ENCODE measurements around the gene FOXO6.

The FOXO6 gene

GRCh38 chr1:41351262-41352151, 9.7 kb upstream of the FOXO6 start:
- DNase-seq (ENCODE audit: low spot score) = no peak

DNA sequence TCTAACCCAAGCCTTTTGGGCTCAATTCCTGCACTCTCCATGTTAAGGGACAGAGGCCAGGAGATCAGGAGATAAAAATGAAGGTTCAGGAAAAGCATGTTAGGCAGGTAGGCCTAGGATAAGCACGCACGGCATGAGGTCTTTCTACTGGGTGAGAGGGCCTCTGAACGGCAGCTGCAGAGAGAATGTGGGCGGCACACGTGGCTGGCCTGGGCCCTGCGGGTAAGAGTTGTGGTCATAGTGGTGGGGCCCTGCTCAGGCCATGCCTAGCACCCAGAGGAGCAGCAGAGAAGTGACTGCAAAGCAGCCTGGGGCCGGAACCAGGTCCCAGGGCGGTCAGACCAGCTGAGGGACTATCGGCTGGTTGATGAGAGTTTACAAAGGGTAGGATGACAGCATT, 7.5 kb upstream of the FOXO6 start:
- DNase-seq (ENCODE audit: low spot score) = no peak

- no peak for DNase-seq (ENCODE audit: low spot score)
These were observed 6.3 kb upstream of the FOXO6 start for GRCh38 chr1:41354956-41355355.

DNA sequence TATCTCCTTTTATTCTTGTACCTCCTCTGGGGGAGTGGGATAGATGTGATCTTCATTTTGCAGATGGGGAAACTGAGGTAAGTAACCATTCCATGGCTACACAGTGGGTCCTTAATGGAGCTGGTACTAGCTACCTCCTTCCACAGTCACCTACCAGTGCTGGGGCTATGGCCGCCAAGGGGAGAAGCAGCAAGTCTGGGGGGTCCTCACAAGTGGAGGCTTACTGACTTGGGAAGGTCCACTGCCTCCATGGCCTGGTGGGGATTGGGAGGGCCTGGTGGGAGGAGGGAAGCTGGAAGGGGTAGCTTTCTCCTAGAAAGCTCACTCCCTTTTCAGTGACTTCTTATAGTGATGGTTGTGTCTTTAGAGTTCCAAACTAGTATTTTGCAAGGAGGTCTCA, 5.9 kb upstream of the FOXO6 start:
- DNase-seq (ENCODE audit: low spot score) = no peak

DNA sequence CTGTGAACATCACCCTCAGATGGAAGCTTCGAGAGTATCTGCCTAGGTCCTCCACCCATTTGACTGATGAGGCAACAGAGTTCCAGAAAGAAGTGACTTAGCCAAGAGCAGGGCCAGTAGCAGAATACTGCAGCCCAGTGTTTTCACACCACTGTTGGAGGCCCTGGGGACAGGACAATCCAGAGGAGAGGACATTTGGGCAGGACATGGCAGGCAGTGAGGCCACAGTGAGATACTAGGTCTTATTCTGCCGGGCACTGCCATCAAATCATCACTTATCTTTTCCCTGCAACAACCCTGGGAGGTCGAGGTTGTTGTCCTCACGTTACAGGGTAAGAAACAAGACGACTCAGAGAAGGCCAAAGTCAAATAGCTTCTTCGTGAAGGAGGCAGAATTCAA, 5.5 kb upstream of the FOXO6 start:
- DNase-seq (ENCODE audit: low spot score) = no peak

- no peak for DNase-seq (ENCODE audit: low spot score)
These were observed 4.5 kb upstream of the FOXO6 start for GRCh38 chr1:41356752-41357151.

- DNase-seq (ENCODE audit: low spot score) = no peak
These were observed 3.7 kb upstream of the FOXO6 start for GRCh38 chr1:41357451-41358101.

DNA sequence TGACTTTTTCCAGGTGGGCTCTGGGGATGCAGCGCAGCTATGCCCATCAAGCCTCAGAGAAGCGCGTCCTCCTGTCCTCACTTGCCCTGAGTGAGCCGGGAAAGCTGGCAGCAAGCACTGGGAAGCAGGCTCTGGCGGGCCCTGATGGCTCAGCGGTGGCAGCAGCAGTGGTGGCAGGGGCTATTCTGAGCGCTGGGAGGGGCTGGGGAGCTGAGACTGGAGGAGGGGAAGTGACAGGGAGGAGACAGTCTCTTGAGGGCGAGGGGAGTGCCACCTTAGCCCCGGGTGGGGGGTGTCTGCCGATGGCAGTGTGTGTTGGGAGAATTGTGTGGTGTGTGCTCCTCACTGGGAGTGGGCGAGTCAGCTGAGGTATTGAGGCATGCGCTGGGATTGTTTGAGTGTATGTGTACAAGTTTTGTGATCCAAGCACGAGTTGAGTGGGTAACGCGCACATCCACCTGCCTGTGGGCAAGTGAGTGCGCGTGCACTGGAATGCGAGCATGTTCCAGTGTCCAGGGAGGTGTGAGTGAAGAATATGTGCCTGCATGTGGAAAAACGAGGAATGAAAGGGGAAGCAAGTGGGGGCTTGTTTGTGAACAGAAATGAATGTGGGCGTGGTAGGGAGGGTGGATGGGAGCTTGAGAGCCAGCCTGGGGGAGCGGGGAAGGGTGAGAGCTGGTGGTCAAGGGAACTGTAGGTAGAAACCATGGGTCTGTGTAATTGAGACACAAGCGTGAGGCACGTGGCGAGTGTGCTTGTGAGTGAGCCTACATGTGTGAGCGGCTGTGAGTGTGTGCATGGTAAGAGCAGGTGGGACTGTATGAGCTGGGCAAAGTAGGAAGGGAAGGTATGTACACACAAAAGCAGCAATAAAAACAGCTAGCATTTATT, 2.9 kb upstream of the FOXO6 start:
- DNase-seq (ENCODE audit: low spot score) = no peak

DNA sequence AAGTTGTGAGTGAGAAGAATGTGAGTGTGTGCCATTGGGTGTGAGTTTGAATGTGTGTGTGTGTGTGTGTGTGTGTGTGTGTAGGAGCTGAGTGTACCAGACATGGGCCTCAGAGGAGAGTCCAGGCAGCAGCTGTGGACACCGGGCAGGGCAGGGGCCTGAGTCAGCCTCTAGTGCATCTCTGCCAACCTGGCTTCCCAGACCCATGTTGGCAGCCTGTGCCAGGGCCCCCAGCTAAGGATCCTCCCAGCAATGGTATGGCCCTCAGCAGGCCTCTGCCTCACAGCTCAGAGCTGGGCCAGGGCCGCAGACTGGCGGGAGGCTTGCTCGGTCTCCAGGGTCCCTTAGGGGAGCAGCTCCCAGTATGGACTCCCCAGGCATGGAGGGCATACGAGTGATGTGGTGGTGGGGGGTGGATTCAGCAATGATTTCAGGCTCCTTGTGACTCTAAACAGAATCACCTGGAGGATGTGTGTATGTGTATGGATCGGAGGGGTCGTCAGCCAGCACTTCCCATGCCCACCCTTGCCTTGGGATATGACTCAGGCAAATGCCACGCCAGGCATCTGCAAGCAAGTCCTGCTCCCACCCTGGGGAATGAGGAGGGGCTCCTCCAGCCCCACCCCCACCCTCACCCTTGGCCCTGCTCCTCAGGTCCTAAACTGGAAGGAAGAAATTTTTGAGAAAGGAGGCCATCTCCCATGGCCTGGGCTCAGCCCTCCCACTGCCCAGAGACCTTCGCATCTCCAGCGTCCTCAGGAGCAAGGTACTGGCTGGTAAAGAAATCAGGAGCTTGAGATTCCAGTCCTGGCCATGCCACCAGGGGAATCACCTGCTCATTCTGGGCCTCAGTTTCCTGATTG, 1.8 kb upstream of the FOXO6 start:
- DNase-seq (ENCODE audit: low spot score) = no peak

GRCh38 chr1:41360074-41360785, 1.0 kb upstream of the FOXO6 start:
- DNase-seq (ENCODE audit: low spot score) = no peak

DNA sequence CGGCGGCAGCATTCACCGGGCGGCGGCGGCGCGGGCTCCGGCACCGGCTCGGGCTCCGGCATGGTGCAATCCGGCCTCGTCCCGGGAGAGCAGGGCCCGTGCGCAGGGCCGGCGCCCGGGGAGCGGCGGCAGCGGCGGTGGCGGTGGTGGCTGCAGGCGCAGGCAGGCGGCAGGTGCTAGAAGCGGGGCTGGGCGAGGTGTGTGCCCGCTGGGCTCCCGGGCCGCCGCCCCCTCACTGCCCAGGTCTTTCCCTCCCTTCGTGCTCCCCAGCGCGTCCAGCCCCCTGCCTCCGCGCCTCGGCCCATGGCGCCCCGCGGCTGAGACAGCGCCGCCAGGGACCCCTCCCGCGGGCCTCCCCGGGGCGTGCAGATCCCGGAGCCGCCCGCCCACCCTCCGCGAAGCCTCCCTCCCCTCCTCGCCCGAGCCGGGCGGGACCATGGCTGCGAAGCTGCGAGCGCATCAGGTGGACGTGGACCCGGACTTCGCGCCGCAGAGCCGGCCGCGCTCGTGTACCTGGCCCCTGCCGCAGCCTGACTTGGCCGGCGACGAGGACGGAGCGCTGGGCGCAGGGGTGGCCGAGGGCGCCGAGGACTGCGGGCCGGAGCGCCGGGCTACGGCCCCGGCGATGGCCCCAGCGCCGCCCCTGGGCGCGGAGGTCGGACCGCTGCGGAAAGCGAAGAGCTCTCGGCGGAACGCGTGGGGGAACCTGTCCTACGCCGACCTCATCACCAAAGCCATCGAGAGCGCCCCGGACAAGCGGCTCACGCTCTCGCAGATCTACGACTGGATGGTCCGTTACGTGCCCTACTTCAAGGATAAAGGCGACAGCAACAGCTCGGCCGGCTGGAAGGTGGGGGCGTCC, 492 bp downstream of the FOXO6 start:
- no peak for DNase-seq (ENCODE audit: low spot score)

DNA sequence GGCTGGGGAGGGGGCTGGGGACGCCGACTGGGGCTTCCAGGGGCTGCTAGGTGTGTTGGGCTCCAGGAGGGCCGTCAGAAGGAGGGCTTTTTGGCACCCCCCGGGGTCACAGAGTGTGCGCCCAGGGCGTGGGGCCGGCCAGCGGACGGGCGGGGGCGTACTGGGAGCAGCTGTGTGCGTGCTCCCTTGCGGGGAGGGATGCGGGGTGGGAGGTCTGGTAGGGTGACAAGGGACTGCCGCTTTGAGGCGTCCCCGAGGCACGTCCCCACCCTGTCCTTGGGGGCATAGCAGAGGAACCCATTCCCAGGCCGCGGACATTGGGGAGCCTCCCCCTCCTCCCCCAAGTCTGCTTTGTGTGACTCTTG, 1.1 kb downstream of the FOXO6 start:
- no peak for DNase-seq (ENCODE audit: low spot score)

DNA sequence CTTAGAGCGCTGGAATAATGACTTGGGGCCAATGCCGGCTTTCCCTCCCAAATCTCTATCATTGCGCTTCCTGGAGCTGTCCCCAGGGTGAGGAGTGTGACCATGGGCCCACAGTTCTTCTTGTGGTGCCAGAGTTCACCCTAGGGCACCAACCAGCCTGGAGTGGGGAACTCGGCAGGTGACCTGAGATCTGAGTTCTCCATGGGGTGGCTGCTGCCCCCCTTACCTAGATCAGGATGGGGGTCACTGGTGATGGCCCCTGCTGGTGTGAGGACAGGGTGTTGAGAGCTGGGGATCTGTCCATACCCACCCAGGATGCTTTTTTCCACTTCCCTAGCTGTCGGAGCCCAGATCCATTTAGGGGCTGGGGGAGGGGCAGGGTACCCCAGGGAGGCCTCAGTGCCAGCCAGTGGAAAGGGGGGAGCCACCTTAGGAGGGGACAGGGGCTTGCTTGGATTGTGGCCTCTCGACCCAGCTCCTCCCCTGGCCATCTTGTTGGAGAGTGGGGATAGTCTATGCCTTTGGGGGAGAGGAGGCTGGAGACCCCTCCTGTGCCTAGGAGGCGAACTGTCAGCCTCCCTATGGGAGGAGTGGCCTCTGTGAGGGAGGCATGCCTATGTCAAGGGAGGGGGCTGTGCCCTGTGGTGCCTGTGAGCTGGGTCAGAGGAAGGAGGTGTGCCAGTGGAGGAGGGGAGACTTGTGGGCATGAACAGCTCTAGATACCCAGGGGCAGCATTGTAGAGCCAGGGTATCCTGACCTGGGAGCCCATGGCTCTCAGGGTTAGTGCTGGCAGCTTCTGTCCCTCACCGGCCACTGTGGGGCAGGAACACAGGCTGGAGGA, 1.7 kb downstream of the FOXO6 start:
- no peak for DNase-seq (ENCODE audit: low spot score)

DNA sequence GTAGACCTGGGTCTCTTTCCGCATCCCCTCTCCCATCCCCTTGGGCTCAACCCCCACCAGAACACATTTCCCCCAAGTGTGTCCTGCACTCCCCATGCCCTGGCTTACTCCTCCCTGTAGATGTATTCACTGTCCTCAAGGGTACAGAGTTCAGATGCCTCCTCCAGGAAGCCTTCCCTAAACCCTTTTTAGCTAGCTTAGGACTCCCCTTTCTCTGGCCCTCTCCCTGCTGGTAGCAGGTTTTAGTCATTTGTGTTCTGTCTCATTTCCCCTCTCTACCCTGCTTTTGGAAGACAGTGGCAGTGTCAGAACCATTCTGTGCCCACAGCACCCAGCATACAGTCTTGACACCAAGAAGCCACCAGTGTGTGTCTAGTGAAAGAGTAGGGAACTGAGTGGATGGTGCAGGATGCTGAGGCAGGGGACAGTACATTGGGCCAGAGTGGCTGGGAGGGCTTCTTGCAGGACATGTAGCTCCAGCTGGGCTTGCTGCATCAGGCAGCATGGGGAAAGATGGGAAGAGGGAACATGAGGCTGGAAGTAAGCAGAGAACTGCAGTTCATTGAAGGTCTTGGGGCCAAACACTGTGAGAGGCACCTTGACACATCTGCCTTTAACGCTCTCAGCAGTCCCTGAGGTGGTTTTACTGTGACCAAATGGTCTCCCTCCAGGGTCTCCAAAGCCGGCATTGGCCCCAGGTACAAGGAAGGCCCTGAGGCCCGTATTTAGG, 2.5 kb downstream of the FOXO6 start:
- no peak for DNase-seq (ENCODE audit: low spot score)

- no peak for DNase-seq (ENCODE audit: low spot score)
These were observed 3.4 kb downstream of the FOXO6 start for GRCh38 chr1:41364442-41365319.

GRCh38 chr1:41365320-41365633, 4.0 kb downstream of the FOXO6 start:
- DNase-seq (ENCODE audit: low spot score) = no peak

GRCh38 chr1:41365772-41366454, 4.7 kb downstream of the FOXO6 start:
- DNase-seq (ENCODE audit: low spot score) = peak; percentile 66
